ENCODE measurements around the gene RNF115. TPM values are rescaled to one million over a fixed set of nuclear protein-coding genes. Genes with fewer than 3 reads are reported as not detected.
A peak's percentile ranks its signal among the peaks of the same experiment; 100 is the strongest.

The RNF115 gene
- total and polyA plus RNA-seq, 2 of the 13 experiments (the other 11 are each of a cell fraction or from before 2014, with no cell fraction given) = 6.0 to 10.1 TPM

DNA sequence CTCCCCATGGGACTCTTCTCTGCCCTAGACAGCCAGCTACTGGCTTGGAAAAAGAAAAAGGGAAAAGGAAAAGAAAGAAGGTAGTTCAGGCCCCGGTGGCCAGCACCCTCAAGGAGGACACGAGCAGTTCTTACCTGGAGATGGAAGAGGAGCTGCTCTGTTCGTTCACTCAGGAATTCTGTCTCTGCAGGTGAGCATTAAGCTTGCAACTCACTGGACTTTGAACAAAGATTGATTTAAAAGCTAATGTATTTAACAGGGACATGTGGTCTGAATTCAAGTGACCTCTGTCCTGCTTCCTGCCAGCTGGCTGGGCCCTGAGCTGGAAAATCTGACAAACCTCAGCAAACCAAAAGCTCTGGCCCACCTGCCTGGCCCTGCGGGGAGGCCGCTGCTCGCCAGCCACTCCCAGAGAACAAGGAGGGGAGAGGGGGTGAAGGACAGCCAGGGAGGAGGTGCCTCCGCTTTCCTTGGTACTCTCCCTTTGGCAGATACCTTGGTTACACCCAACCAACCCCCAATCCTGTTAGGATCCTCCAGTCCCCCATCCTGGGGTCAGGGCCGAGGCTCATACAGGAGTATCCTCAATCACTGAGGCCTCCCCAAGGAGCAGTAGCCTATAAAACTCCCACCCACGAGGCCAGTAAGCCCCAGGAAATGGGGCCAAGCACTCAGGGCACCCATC is 116.6 kb downstream of the RNF115 start, which contains the start of gene PDZK1 (continued):
- TF ChIP-seq CTCF (CRISPR knock-in tag; IDR thresholded peaks at IDR 0.05) (no peak), TCF7L2 (IDR thresholded peaks at IDR 0.05; ENCODE audit: low read depth, low read length) (no peak), ZNF646 (CRISPR knock-in tag; IDR thresholded peaks at IDR 0.05) (no peak), ZNF839 (CRISPR knock-in tag; IDR thresholded peaks at IDR 0.05; ENCODE audit: borderline replicate concordance) (no peak), GATAD1 (CRISPR knock-in tag; IDR thresholded peaks at IDR 0.05) (0 out of 2 replicates have a peak, but pooled peaks have one; percentile 24), SMYD3 (CRISPR knock-in tag; IDR thresholded peaks at IDR 0.05) (no peak), ISL2 (CRISPR knock-in tag; IDR thresholded peaks at IDR 0.05) (peak; percentile 61; the same call in 1 of the 2 replicates), THYN1 (CRISPR knock-in tag; IDR thresholded peaks at IDR 0.05; ENCODE audit: borderline replicate concordance, low read depth) (no peak), ZNF720 (CRISPR knock-in tag; IDR thresholded peaks at IDR 0.05) (no peak), ZBTB1 (CRISPR knock-in tag; IDR thresholded peaks at IDR 0.05; ENCODE audit: borderline replicate concordance) (no peak), ZNF672 (CRISPR knock-in tag; IDR thresholded peaks at IDR 0.05) (no peak), RBAK (CRISPR knock-in tag; IDR thresholded peaks at IDR 0.05) (no peak), ZNF430 (CRISPR knock-in tag; IDR thresholded peaks at IDR 0.05) (no peak), PPARG (CRISPR knock-in tag; conservative IDR thresholded peaks at IDR 0.05) (peak; percentile 99)
- TF ChIP-seq, protein P1, sequence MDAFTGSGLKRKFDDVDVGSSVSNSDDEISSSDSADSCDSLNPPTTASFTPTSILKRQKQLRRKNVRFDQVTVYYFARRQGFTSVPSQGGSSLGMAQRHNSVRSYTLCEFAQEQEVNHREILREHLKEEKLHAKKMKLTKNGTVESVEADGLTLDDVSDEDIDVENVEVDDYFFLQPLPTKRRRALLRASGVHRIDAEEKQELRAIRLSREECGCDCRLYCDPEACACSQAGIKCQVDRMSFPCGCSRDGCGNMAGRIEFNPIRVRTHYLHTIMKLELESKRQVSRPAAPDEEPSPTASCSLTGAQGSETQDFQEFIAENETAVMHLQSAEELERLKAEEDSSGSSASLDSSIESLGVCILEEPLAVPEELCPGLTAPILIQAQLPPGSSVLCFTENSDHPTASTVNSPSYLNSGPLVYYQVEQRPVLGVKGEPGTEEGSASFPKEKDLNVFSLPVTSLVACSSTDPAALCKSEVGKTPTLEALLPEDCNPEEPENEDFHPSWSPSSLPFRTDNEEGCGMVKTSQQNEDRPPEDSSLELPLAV (CRISPR knock-in tag; conservative IDR thresholded peaks at IDR 0.05; ENCODE audit: low read depth) = no peak
- TF ChIP-seq, protein P2, sequence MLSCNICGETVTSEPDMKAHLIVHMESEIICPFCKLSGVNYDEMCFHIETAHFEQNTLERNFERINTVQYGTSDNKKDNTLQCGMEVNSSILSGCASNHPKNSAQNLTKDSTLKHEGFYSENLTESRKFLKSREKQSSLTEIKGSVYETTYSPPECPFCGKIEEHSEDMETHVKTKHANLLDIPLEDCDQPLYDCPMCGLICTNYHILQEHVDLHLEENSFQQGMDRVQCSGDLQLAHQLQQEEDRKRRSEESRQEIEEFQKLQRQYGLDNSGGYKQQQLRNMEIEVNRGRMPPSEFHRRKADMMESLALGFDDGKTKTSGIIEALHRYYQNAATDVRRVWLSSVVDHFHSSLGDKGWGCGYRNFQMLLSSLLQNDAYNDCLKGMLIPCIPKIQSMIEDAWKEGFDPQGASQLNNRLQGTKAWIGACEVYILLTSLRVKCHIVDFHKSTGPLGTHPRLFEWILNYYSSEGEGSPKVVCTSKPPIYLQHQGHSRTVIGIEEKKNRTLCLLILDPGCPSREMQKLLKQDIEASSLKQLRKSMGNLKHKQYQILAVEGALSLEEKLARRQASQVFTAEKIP (CRISPR knock-in tag; IDR thresholded peaks at IDR 0.05; ENCODE audit: borderline replicate concordance) = no peak

All from HepG2 (cell line).